ENCODE measurements around the gene MAGEA2. TPM values are rescaled to one million over a fixed set of nuclear protein-coding genes. Genes with fewer than 3 reads are reported as not detected.
"Not testable (repeated sequence)": the region's sequence is repeated elsewhere in the genome, so short reads cannot be mapped to it uniquely, and the experiment has no call there.

Gene MAGEA2
- total and polyA plus RNA-seq, 2 donors (not counting 1 experiment from before 2014, with no cell fraction given), result not detected

- H3K27me3 ChIP-seq (ENCODE audit: control insufficient read depth, insufficient read depth, low read length); H3K36me3 ChIP-seq (ENCODE audit: control insufficient read depth, insufficient read depth, low read length); H2AFZ ChIP-seq (ENCODE audit: low read length); H3K9ac ChIP-seq (ENCODE audit: insufficient read depth, low read length); DNase-seq (ENCODE audit: low read depth in 2 of 2); H3K4me2 ChIP-seq (ENCODE audit: extremely low read depth, insufficient read depth, low read length); H3K27ac ChIP-seq (ENCODE audit: insufficient read depth, low read length); H3K4me3 ChIP-seq (replicated peaks in 1 of 4; ENCODE audit: control extremely low read depth in 1 of 4, insufficient read depth in 1 of 4, low read depth in 3 of 4, low read length in 4 of 4); H3K9me3 ChIP-seq (ENCODE audit: control insufficient read depth, insufficient read depth, low read depth, low read length); H3K79me2 ChIP-seq (ENCODE audit: control insufficient read depth, insufficient read depth, low read length); H3K4me1 ChIP-seq (ENCODE audit: control insufficient read depth, extremely low read depth, insufficient read depth, low read length); H4K20me1 ChIP-seq (ENCODE audit: control insufficient read depth, extremely low read depth, insufficient read depth, low read length): not testable (repeated sequence)
These were observed 47.1 kb downstream of the MAGEA2 start for GRCh38 chrX:152706500-152706899.

DNA sequence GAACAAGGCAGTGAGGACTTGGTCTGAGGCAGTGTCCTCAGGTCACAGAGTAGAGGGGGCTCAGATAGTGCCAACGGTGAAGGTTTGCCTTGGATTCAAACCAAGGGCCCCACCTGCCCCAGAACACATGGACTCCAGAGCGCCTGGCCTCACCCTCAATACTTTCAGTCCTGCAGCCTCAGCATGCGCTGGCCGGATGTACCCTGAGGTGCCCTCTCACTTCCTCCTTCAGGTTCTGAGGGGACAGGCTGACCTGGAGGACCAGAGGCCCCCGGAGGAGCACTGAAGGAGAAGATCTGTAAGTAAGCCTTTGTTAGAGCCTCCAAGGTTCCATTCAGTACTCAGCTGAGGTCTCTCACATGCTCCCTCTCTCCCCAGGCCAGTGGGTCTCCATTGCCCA, 53.3 kb downstream of the MAGEA2 start:
- not testable (repeated sequence) for H3K4me3 ChIP-seq (replicated peaks in 1 of 4; ENCODE audit: control extremely low read depth in 1 of 4, insufficient read depth in 1 of 4, low read depth in 3 of 4, low read length in 4 of 4); H3K4me2 ChIP-seq (ENCODE audit: extremely low read depth, insufficient read depth, low read length); DNase-seq (ENCODE audit: low read depth in 2 of 2); H4K20me1 ChIP-seq (ENCODE audit: control insufficient read depth, extremely low read depth, insufficient read depth, low read length); H3K36me3 ChIP-seq (ENCODE audit: control insufficient read depth, insufficient read depth, low read length); H2AFZ ChIP-seq (ENCODE audit: low read length); H3K27me3 ChIP-seq (ENCODE audit: control insufficient read depth, insufficient read depth, low read length); H3K27ac ChIP-seq (ENCODE audit: insufficient read depth, low read length); H3K79me2 ChIP-seq (ENCODE audit: control insufficient read depth, insufficient read depth, low read length); H3K4me1 ChIP-seq (ENCODE audit: control insufficient read depth, extremely low read depth, insufficient read depth, low read length); H3K9ac ChIP-seq (ENCODE audit: insufficient read depth, low read length); H3K9me3 ChIP-seq (ENCODE audit: control insufficient read depth, insufficient read depth, low read depth, low read length)

Other genes starting within 250 kb of the MAGEA2 start
- under 0.01 TPM in 1 of 2 replicates, not detected in the other for gene GABRQ, start 115.9 kb downstream of the MAGEA2 start, total RNA-seq
- gene GABRQ, start 115.9 kb downstream of the MAGEA2 start, polyA plus RNA-seq, result 0.02 TPM in 1 of 2 replicates, not detected in the other
- gene MAGEA3, start 55.0 kb downstream of the MAGEA2 start, total RNA-seq, result not detected in 2 replicates
- not detected in 2 replicates for gene MAGEA3, start 55.0 kb downstream of the MAGEA2 start, polyA plus RNA-seq
- gene CSAG2, start 44.6 kb downstream of the MAGEA2 start, total RNA-seq, result not detected in 2 replicates
- not detected in 2 replicates for gene CSAG2, start 44.6 kb downstream of the MAGEA2 start, polyA plus RNA-seq
- not detected in 2 replicates for gene MAGEA2B, start 39.2 kb downstream of the MAGEA2 start, total RNA-seq
- gene MAGEA2B, start 39.2 kb downstream of the MAGEA2 start, polyA plus RNA-seq, result not detected in 2 replicates
- gene CSAG1, start 20.1 kb downstream of the MAGEA2 start, total RNA-seq, result not detected in 2 replicates
- not detected in 2 replicates for gene CSAG1, start 20.1 kb downstream of the MAGEA2 start, polyA plus RNA-seq
- gene MAGEA12, start 20.1 kb downstream of the MAGEA2 start, total RNA-seq, result not detected in 2 replicates
- not detected in 2 replicates for gene MAGEA12, start 20.1 kb downstream of the MAGEA2 start, polyA plus RNA-seq
- not detected in 2 replicates for gene CSAG3, start 5.4 kb upstream of the MAGEA2 start, total RNA-seq
- not detected in 2 replicates for gene CSAG3, start 5.4 kb upstream of the MAGEA2 start, polyA plus RNA-seq
- not detected in 2 replicates for gene MAGEA6, start 15.8 kb upstream of the MAGEA2 start, total RNA-seq
- gene MAGEA6, start 15.8 kb upstream of the MAGEA2 start, polyA plus RNA-seq, result not detected in 2 replicates
- 30.6 and 40.8 TPM in 2 replicates for gene CETN2, start 76.9 kb upstream of the MAGEA2 start, total RNA-seq
- gene CETN2, start 76.9 kb upstream of the MAGEA2 start, polyA plus RNA-seq, result 72.1 and 79.7 TPM in 2 replicates
- gene NSDHL, start 77.2 kb upstream of the MAGEA2 start, total RNA-seq, result 16.7 and 32.2 TPM in 2 replicates
- gene NSDHL, start 77.2 kb upstream of the MAGEA2 start, polyA plus RNA-seq, result 43.5 and 48.8 TPM in 2 replicates
- 0.66 and 1.0 TPM in 2 replicates for gene ZNF185, start 144.2 kb upstream of the MAGEA2 start, total RNA-seq
- gene ZNF185, start 144.2 kb upstream of the MAGEA2 start, polyA plus RNA-seq, result 2.3 and 4.2 TPM in 2 replicates
- gene PNMA5, start 240.3 kb upstream of the MAGEA2 start, total RNA-seq, result not detected in 2 replicates
- gene PNMA5, start 240.3 kb upstream of the MAGEA2 start, polyA plus RNA-seq, result not detected in 2 replicates